ENCODE measurements around the gene SENP1. TPM values are rescaled to one million over a fixed set of nuclear protein-coding genes. Genes with fewer than 3 reads are reported as not detected.

Gene SENP1
- total and polyA plus RNA-seq, 7 donors, result 3.2 to 10.2 (median 6.3) TPM

DNA sequence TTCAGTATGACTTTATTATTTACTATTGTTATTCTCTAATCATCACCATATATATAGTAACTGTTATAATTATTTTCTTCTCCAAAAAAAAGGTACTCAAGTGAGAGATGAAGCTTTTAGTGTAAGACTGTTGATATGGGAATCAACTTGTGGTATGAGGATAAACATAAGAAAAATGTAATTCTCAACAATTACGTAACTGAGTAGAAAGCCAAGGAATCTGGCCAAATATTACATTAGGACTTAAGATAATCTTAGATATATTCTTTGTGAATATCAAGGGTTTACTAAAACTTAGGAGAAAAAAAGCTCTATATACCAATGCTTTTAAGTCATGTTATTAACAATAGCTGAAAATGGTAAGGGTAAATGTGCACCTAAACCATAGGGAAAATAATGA lies 13.3 kb downstream of the SENP1 start:
- Histone ChIP-seq H3K9me3 (no peaks in the 10 kb centered on the region), H3K27ac (no peak overlapping the region), H3K4me3 (no peak overlapping the region), H3K4me1 (no peaks in the 10 kb centered on the region), H3K36me3 (ENCODE audit: insufficient read depth in 1 of 2, low read depth in 1 of 2) (peaks cover 0 to 90% of the 10 kb centered on the region in 2 donors), H3K27me3 (ENCODE audit: insufficient read depth in 3 of 3, low read length in 2 of 3) (no peaks in the 10 kb centered on the region)
- intact Hi-C loops (cut with DNase I), result no loop called here
- DNase-seq (no peak), ATAC-seq (no peak)
- TF ChIP-seq, protein P1, sequence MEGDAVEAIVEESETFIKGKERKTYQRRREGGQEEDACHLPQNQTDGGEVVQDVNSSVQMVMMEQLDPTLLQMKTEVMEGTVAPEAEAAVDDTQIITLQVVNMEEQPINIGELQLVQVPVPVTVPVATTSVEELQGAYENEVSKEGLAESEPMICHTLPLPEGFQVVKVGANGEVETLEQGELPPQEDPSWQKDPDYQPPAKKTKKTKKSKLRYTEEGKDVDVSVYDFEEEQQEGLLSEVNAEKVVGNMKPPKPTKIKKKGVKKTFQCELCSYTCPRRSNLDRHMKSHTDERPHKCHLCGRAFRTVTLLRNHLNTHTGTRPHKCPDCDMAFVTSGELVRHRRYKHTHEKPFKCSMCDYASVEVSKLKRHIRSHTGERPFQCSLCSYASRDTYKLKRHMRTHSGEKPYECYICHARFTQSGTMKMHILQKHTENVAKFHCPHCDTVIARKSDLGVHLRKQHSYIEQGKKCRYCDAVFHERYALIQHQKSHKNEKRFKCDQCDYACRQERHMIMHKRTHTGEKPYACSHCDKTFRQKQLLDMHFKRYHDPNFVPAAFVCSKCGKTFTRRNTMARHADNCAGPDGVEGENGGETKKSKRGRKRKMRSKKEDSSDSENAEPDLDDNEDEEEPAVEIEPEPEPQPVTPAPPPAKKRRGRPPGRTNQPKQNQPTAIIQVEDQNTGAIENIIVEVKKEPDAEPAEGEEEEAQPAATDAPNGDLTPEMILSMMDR (IDR thresholded peaks at IDR 0.05), result no peak
- 86 to 92% (median 88%) methylated on average over 1 of the region's 1 CpG for WGBS, 3 donors

DNA sequence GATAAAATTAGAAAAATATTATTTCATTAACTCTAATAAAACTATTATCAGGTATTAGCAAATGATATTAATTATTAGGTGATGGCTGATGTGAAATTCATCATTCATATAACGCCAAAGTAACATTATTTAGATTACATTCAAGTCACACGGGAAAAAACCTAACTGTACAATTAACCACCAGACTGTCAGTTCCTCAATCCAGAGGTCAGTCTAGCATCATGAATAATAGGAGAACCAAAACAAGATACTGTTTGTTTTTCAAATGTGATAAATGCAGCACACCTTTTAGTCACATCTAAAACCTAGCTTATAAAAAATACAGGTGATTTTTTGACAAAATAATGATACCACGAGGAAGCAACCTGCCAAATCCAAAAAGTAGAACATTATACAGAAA lies 19.6 kb downstream of the SENP1 start:
- WGBS, 3 donors, result 90 to 95% (median 90%) methylated on average over 3 of the region's 3 CpGs
- Histone ChIP-seq H3K4me1 (no peaks in the 10 kb centered on the region), H3K9me3 (no peaks in the 10 kb centered on the region), H3K4me3 (no peak overlapping the region), H3K27me3 (ENCODE audit: insufficient read depth in 3 of 3, low read length in 2 of 3) (no peaks in the 10 kb centered on the region), H3K27ac (no peak overlapping the region), H3K36me3 (ENCODE audit: insufficient read depth in 1 of 2, low read depth in 1 of 2) (peaks cover 2 to 83% of the 10 kb centered on the region in 2 donors)
- DNase-seq, result no peak
- no peak for ATAC-seq
- TF ChIP-seq, protein P1 (IDR thresholded peaks at IDR 0.05), result no peak
- intact Hi-C loops (cut with DNase I), result no loop called here

DNA sequence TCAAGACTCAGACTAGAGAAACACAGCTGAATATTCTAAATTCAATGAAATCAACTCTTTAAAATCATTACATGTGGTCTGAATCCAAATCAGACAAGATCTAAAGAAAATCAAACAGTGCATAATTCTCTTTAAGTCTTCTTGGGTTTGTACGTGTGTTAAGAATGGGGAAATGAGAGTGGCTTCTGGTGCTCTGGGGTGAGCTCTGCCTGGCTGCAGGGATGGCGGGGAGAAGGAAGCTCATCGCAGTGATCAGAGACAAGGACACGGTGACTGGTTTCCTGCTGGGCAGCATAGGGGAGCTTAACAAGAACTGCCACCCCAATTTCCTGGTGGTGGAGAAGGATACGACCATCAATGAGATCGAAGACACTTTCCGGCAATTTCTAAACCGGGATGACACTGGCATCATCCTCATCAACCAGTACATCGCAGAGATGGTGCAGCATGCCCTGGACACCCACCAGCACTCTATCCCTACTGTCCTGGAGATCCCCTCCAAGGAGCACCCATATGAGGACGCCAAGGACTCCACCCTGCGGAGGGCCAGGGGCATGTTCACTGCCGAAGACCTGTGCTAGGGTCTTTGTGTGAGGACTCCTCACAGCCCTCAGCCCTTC lies 20.9 kb downstream of the SENP1 start:
- no peak for ATAC-seq
- intact Hi-C loops (cut with DNase I), result loop anchor here (1.0 to 5.0 kb wide), 2 partner anchors 80 to 82 kb away; no protein-coding TSS in a partner anchor
- peaks cover 2 to 87% of the 10 kb centered on the region in 2 donors for H3K36me3 ChIP-seq (ENCODE audit: insufficient read depth in 1 of 2, low read depth in 1 of 2)

DNA sequence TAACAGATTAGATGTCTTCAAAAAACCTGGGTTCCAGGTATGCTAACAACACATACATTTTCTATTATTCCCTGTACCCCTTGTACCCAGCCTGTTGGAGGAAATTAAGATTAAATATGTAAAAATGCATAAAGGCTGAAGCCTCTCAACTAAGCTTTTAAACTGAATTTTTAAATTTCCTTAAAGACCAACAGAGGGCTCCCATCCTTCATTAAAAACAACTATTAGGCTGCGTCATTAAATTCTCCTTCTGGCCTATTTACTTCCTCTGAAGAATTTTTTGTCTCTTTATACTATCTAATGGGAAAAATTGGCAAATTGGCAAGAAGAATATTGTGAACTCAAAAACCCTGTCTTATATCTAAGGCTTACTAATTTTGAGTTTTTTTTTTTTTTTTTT lies 21.8 kb downstream of the SENP1 start:
- no peak for DNase-seq
- Histone ChIP-seq H3K27me3 (ENCODE audit: insufficient read depth in 3 of 3, low read length in 2 of 3) (no peaks in the 10 kb centered on the region), H3K27ac (no peak overlapping the region), H3K4me1 (no peaks in the 10 kb centered on the region), H3K4me3 (no peak overlapping the region), H3K36me3 (ENCODE audit: insufficient read depth in 1 of 2, low read depth in 1 of 2) (peaks cover 2 to 91% of the 10 kb centered on the region in 2 donors), H3K9me3 (no peaks in the 10 kb centered on the region)
- WGBS, 3 donors, result 22 to 48% (median 26%) methylated on average over 1 of the region's 1 CpG
- ATAC-seq, result peak in 2 of 4 donors; percentile 40 to 80
- TF ChIP-seq, protein P1 (IDR thresholded peaks at IDR 0.05), result peak; percentile 30
- intact Hi-C loops (cut with DNase I), result loop anchor here (1.0 to 5.0 kb wide), 2 partner anchors 81 to 83 kb away; no protein-coding TSS in a partner anchor

More for the DNA sequence above, 20.9 kb downstream of the SENP1 start:
- TF ChIP-seq, protein P1 (IDR thresholded peaks at IDR 0.05), result no peak
- Histone ChIP-seq H3K4me3 (no peak overlapping the region), H3K4me1 (no peaks in the 10 kb centered on the region), H3K27me3 (ENCODE audit: insufficient read depth in 3 of 3, low read length in 2 of 3) (no peaks in the 10 kb centered on the region), H3K27ac (no peak overlapping the region), H3K9me3 (no peaks in the 10 kb centered on the region)
- DNase-seq, result no peak
- 87 to 92% (median 91%) methylated on average over 12 of the region's 12 CpGs for WGBS, 3 donors
